ENCODE data around the gene GRXCR2.

Gene GRXCR2

GRCh38 chr5:145912594-145912993 lies 39.8 kb upstream of the GRXCR2 start:
- no peaks in the 10 kb centered on the region for H3K36me3 ChIP-seq (ENCODE audit: insufficient read depth, low read length)
- H4K20me1 ChIP-seq (ENCODE audit: insufficient read depth, low read length, poor library complexity, severe bottlenecking) = no peaks in the 10 kb centered on the region
- H3F3A ChIP-seq (ENCODE audit: low read depth) = no peaks in the 10 kb centered on the region
- H3K9me3 ChIP-seq (ENCODE audit: insufficient read depth, low read depth, low read length) = no peaks in the 10 kb centered on the region
- H2AFZ ChIP-seq (ENCODE audit: low read length) = no peak overlapping the region
- TF ChIP-seq EZH2phosphoT487 (IDR thresholded peaks at IDR 0.05; ENCODE audit: borderline replicate concordance) = no peak
- TF ChIP-seq CTCF (conservative IDR thresholded peaks at IDR 0.05; ENCODE audit: low read length) = no peak
- H3K9ac ChIP-seq (ENCODE audit: low read depth, low read length, poor library complexity, severe bottlenecking) = no peak overlapping the region
- H3K27me3 ChIP-seq (ENCODE audit: insufficient read depth, low read length, poor library complexity, severe bottlenecking) = no peaks in the 10 kb centered on the region
- H3K9me2 ChIP-seq (replicated peaks; ENCODE audit: low read depth, low read length) = no peaks in the 10 kb centered on the region
- no peaks in the 10 kb centered on the region for H3K4me1 ChIP-seq (ENCODE audit: insufficient read depth, low read length, poor library complexity, severe bottlenecking)
- no peaks in the 10 kb centered on the region for H3K79me2 ChIP-seq (ENCODE audit: insufficient read depth, low read length)
- no peak overlapping the region for H3K4me2 ChIP-seq (ENCODE audit: low read depth, low read length, poor library complexity, severe bottlenecking)
- H3K4me3 ChIP-seq (ENCODE audit: low read length, poor library complexity, severe bottlenecking) = no peak overlapping the region

- H3K36me3 ChIP-seq (ENCODE audit: insufficient read depth, low read length) = no peaks in the 10 kb centered on the region
- H3K27me3 ChIP-seq (ENCODE audit: insufficient read depth, low read length, poor library complexity, severe bottlenecking) = no peaks in the 10 kb centered on the region
- H3K4me3 ChIP-seq (ENCODE audit: low read length, poor library complexity, severe bottlenecking) = no peak overlapping the region
- no peak overlapping the region for H2AFZ ChIP-seq (ENCODE audit: low read length)
- H3K4me1 ChIP-seq (ENCODE audit: insufficient read depth, low read length, poor library complexity, severe bottlenecking) = no peaks in the 10 kb centered on the region
- H3K9ac ChIP-seq (ENCODE audit: low read depth, low read length, poor library complexity, severe bottlenecking) = no peak overlapping the region
- TF ChIP-seq CTCF (conservative IDR thresholded peaks at IDR 0.05; ENCODE audit: low read length) (no peak), EZH2phosphoT487 (IDR thresholded peaks at IDR 0.05; ENCODE audit: borderline replicate concordance) (no peak)
- H3K79me2 ChIP-seq (ENCODE audit: insufficient read depth, low read length) = no peaks in the 10 kb centered on the region
- no peak overlapping the region for H3K4me2 ChIP-seq (ENCODE audit: low read depth, low read length, poor library complexity, severe bottlenecking)
- no peaks in the 10 kb centered on the region for H3K9me2 ChIP-seq (replicated peaks; ENCODE audit: low read depth, low read length)
- no peaks in the 10 kb centered on the region for H4K20me1 ChIP-seq (ENCODE audit: insufficient read depth, low read length, poor library complexity, severe bottlenecking)
- no peaks in the 10 kb centered on the region for H3F3A ChIP-seq (ENCODE audit: low read depth)
- no peaks in the 10 kb centered on the region for H3K9me3 ChIP-seq (ENCODE audit: insufficient read depth, low read depth, low read length)
Observed at GRCh38 chr5:145912019-145912418, 39.2 kb upstream of the GRXCR2 start.

GRCh38 chr5:145911164-145911563 lies 38.4 kb upstream of the GRXCR2 start:
- Histone ChIP-seq H3K9me3 (ENCODE audit: insufficient read depth, low read depth, low read length) (no peaks in the 10 kb centered on the region), H4K20me1 (ENCODE audit: insufficient read depth, low read length, poor library complexity, severe bottlenecking) (no peaks in the 10 kb centered on the region), H3K27me3 (ENCODE audit: insufficient read depth, low read length, poor library complexity, severe bottlenecking) (no peaks in the 10 kb centered on the region), H3K4me1 (ENCODE audit: insufficient read depth, low read length, poor library complexity, severe bottlenecking) (no peaks in the 10 kb centered on the region), H3K4me3 (ENCODE audit: low read length, poor library complexity, severe bottlenecking) (no peak overlapping the region), H3K4me2 (ENCODE audit: low read depth, low read length, poor library complexity, severe bottlenecking) (no peak overlapping the region), H2AFZ (ENCODE audit: low read length) (no peak overlapping the region), H3F3A (ENCODE audit: low read depth) (no peaks in the 10 kb centered on the region), H3K36me3 (ENCODE audit: insufficient read depth, low read length) (no peaks in the 10 kb centered on the region), H3K9me2 (replicated peaks; ENCODE audit: low read depth, low read length) (no peaks in the 10 kb centered on the region), H3K79me2 (ENCODE audit: insufficient read depth, low read length) (no peaks in the 10 kb centered on the region), H3K9ac (ENCODE audit: low read depth, low read length, poor library complexity, severe bottlenecking) (no peak overlapping the region)
- TF ChIP-seq EZH2phosphoT487 (IDR thresholded peaks at IDR 0.05; ENCODE audit: borderline replicate concordance) (no peak), CTCF (conservative IDR thresholded peaks at IDR 0.05; ENCODE audit: low read length) (no peak)
